Endothelial cell (in vitro differentiated cells): Measurements from ENCODE around the gene SH2D4B. TPM values are rescaled to one million over a fixed set of nuclear protein-coding genes. Genes with fewer than 3 reads are reported as not detected.

ENCODE experiments used
- DNase-seq: peaks from one replicate; pipeline ENCODE4 v3.0.0; 2021; ENCODE audit warnings: low spot score
- H3K27ac Mint-ChIP-seq: one replicate; pipeline ENCODE4 v1.8.0; 2021; ENCODE audit warnings: mixed read lengths, inconsistent platforms; ENCODE audit not compliant: unreplicated experiment
- H3K27me3 Mint-ChIP-seq: one replicate; pipeline ENCODE4 v1.8.0; 2021; ENCODE audit warnings: mild to moderate bottlenecking, moderate library complexity, mixed read lengths, inconsistent platforms; ENCODE audit not compliant: unreplicated experiment
- H3K36me3 Mint-ChIP-seq: one replicate; pipeline ENCODE4 v1.8.0; 2021; ENCODE audit warnings: mild to moderate bottlenecking, low read depth, mixed read lengths, inconsistent platforms; ENCODE audit not compliant: unreplicated experiment
- H3K4me1 Mint-ChIP-seq: one replicate; pipeline ENCODE4 v1.8.0; 2021; ENCODE audit warnings: mild to moderate bottlenecking, mixed read lengths, inconsistent platforms; ENCODE audit not compliant: unreplicated experiment
- H3K4me3 Mint-ChIP-seq: one replicate; pipeline ENCODE4 v1.8.0; 2021; ENCODE audit warnings: mild to moderate bottlenecking, mixed read lengths, inconsistent platforms; ENCODE audit not compliant: unreplicated experiment
- H3K9me3 Mint-ChIP-seq: one replicate; pipeline ENCODE4 v1.8.0; 2021; ENCODE audit warnings: mixed read lengths, inconsistent platforms; ENCODE audit not compliant: unreplicated experiment
- CTCF ChIP-seq: fragments of 200-600 bp; sonication (generic); IDR thresholded peaks from one replicate; pipeline ENCODE4 v1.5.0; 2021; ENCODE audit warnings: antibody characterized with exemption; ENCODE audit not compliant: unreplicated experiment
- total RNA-seq: library from RNA; stranded (reverse); fragmentation: NEBNext Ultra II Directional; extraction: Animal tissue kit (Norgen Biotek cat#: 25700); gene quantifications from one replicate; pipeline ENCODE4 v1.2.1, GENCODE V29; 2021; ENCODE audit not compliant: unreplicated experiment

The SH2D4B gene
- total RNA-seq, 1 donor from 2014 or later = 0.23 TPM

GRCh38 chr10:80555415-80555814 lies 17.7 kb downstream of the SH2D4B start:
- Mint-ChIP-seq H3K27me3 (peaks cover 3% of the 10 kb centered on the region), H3K9me3 (no peaks in the 10 kb centered on the region), H3K4me1 (peaks cover 14% of the 10 kb centered on the region), H3K36me3 (no peaks in the 10 kb centered on the region), H3K4me3 (no peak overlapping the region), H3K27ac (no peak overlapping the region)
- TF ChIP-seq CTCF = no peak
- DNase-seq = no peak

GRCh38 chr10:80561950-80562349 lies 24.2 kb downstream of the SH2D4B start:
- no peak for TF ChIP-seq CTCF
- H3K9me3 Mint-ChIP-seq = no peaks in the 10 kb centered on the region

GRCh38 chr10:80567292-80567691 lies 29.6 kb downstream of the SH2D4B start:
- no peak for TF ChIP-seq CTCF
- Mint-ChIP-seq H3K4me1 (no peaks in the 10 kb centered on the region), H3K4me3 (no peak overlapping the region), H3K9me3 (no peaks in the 10 kb centered on the region), H3K27ac (no peak overlapping the region), H3K27me3 (peaks cover 2% of the 10 kb centered on the region), H3K36me3 (no peaks in the 10 kb centered on the region)
- DNase-seq = no peak

More at GRCh38 chr10:80561950-80562349, 24.2 kb downstream of the SH2D4B start:
- Mint-ChIP-seq H3K27me3 (peaks cover 2% of the 10 kb centered on the region), H3K36me3 (no peaks in the 10 kb centered on the region), H3K4me1 (no peaks in the 10 kb centered on the region), H3K4me3 (no peak overlapping the region), H3K27ac (no peak overlapping the region)
- DNase-seq = no peak

- Mint-ChIP-seq H3K36me3 (no peaks in the 10 kb centered on the region), H3K27me3 (peaks cover 2% of the 10 kb centered on the region), H3K4me3 (no peak overlapping the region), H3K4me1 (no peaks in the 10 kb centered on the region), H3K9me3 (no peaks in the 10 kb centered on the region), H3K27ac (no peak overlapping the region)
- no peak for DNase-seq
- no peak for TF ChIP-seq CTCF
Measured at GRCh38 chr10:80569131-80569895, 31.6 kb downstream of the SH2D4B start.

GRCh38 chr10:80571352-80571751 lies 33.6 kb downstream of the SH2D4B start:
- no peak for DNase-seq
- Mint-ChIP-seq H3K27ac (no peak overlapping the region), H3K27me3 (no peaks in the 10 kb centered on the region), H3K4me3 (no peak overlapping the region), H3K36me3 (no peaks in the 10 kb centered on the region), H3K4me1 (no peaks in the 10 kb centered on the region), H3K9me3 (no peaks in the 10 kb centered on the region)
- TF ChIP-seq CTCF = no peak
